ENCODE measurements around the gene ATP6V1E1. TPM values are rescaled to one million over a fixed set of nuclear protein-coding genes. Genes with fewer than 3 reads are reported as not detected.

Gene ATP6V1E1
- total RNA-seq, 1 donor from 2014 or later: 112 TPM

Other genes starting within 250 kb of the ATP6V1E1 start
- gene SLC25A18, start 65.3 kb downstream of the ATP6V1E1 start, total RNA-seq (ENCODE audit: unreplicated experiment): 6.4 TPM
- gene BCL2L13, start 10.0 kb upstream of the ATP6V1E1 start, total RNA-seq (ENCODE audit: unreplicated experiment): 42.6 TPM
- 18.5 TPM for gene BID, start 145.7 kb upstream of the ATP6V1E1 start, total RNA-seq (ENCODE audit: unreplicated experiment)